HEK293T (cell line): ENCODE measurements around the gene NCBP1.

Source experiments
- CTCF ChIA-PET: fragments of 350-600 bp; formaldehyde crosslinking; extraction: SDS; loops from one replicate; lab custom pipeline; 2021; ENCODE audit warnings: antibody characterized with exemption, inconsistent platforms; lab: Yijun Ruan, JAX
- POLR2A ChIA-PET: fragments of 350-600 bp; formaldehyde crosslinking; extraction: SDS; loops from one replicate; lab custom pipeline; 2020; ENCODE audit warnings: antibody characterized with exemption, inconsistent platforms; lab: Yijun Ruan, JAX
- DNase-seq: peaks from one replicate; pipeline ENCODE4 v3.0.0; 2012; ENCODE audit warnings: mixed read lengths; ENCODE audit errors: extremely low spot score
- ARNT ChIP-seq: fragments of 450-650 bp; IDR thresholded peaks from 2 replicates; pipeline ENCODE4 v1.6.1; 2017; ENCODE audit warnings: mild to moderate bottlenecking
- BHLHE40 ChIP-seq: fragments of 450-650 bp; IDR thresholded peaks from 2 replicates; pipeline ENCODE4 v1.6.1; 2016; ENCODE audit warnings: mild to moderate bottlenecking, moderate library complexity, borderline replicate concordance
- CTBP1 ChIP-seq: fragments of 450-650 bp; IDR thresholded peaks from 2 replicates; pipeline ENCODE4 v1.6.1; 2016; ENCODE audit warnings: borderline replicate concordance
- ELF4 ChIP-seq: fragments of 450-650 bp; IDR thresholded peaks from 2 replicates; pipeline ENCODE4 v1.6.1; 2017; ENCODE audit warnings: antibody characterized with exemption
- FOXA1 ChIP-seq: fragments of 450-650 bp; IDR thresholded peaks from 2 replicates; pipeline ENCODE4 v1.6.1; 2016; ENCODE audit warnings: mild to moderate bottlenecking
- FOXK2 ChIP-seq: fragments of 450-650 bp; IDR thresholded peaks from 2 replicates; pipeline ENCODE4 v1.6.1; 2016; ENCODE audit warnings: mild to moderate bottlenecking
- FOXM1 ChIP-seq: fragments of 450-650 bp; IDR thresholded peaks from 2 replicates; pipeline ENCODE4 v1.6.1; 2017; ENCODE audit warnings: mild to moderate bottlenecking, borderline replicate concordance
- HDGF ChIP-seq: fragments of 450-650 bp; IDR thresholded peaks from 2 replicates; pipeline ENCODE4 v1.6.1; 2017; ENCODE audit warnings: antibody characterized with exemption, borderline replicate concordance
- L3MBTL2 ChIP-seq: fragments of 450-650 bp; conservative IDR thresholded peaks from 2 replicates; pipeline ENCODE4 v1.6.1; 2016; ENCODE audit warnings: mild to moderate bottlenecking
- LEF1 ChIP-seq: fragments of 450-650 bp; IDR thresholded peaks from 2 replicates; pipeline ENCODE4 v1.6.1; 2017; ENCODE audit warnings: mild to moderate bottlenecking, borderline replicate concordance
- NFRKB ChIP-seq: fragments of 450-650 bp; IDR thresholded peaks from 2 replicates; pipeline ENCODE4 v1.6.1; 2016; ENCODE audit warnings: mild to moderate bottlenecking, moderate library complexity
- PKNOX1 ChIP-seq: fragments of 450-650 bp; IDR thresholded peaks from 2 replicates; pipeline ENCODE4 v1.6.1; 2016
- SP1 ChIP-seq: fragments of 450-650 bp; IDR thresholded peaks from 2 replicates; pipeline ENCODE4 v1.6.1; 2017
- SUZ12 ChIP-seq: fragments of 450-650 bp; IDR thresholded peaks from 2 replicates; pipeline ENCODE4 v1.6.1; 2016; ENCODE audit warnings: mild to moderate bottlenecking
- TARDBP ChIP-seq: fragments of 450-650 bp; IDR thresholded peaks from 2 replicates; pipeline ENCODE4 v1.6.1; 2016
- ZNF384 ChIP-seq: fragments of 450-650 bp; IDR thresholded peaks from 2 replicates; pipeline ENCODE4 v1.6.1; 2016

NCBP1 gene

DNA sequence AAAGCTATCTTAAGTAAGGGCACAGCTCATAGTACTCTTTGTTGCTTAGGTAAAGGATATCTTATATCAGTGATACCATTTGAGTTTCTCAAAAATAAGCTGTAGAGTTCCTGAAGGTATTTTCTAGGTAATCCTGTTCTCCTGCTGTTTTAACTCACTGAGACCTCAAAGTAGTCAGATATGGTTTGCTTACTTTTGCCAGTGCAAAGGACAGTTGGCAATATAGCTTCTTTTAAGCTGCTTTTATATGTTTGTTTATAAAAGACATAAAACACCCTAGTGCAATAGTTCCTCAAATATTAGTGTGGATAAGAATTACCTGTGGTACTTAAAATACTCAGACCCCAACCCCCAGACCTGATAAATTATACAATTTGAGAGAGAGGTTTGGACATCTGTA lies 12.1 kb downstream of the NCBP1 start:
- TF ChIP-seq SP1 (no peak), HDGF (no peak), ARNT (no peak), ELF4 (no peak), BHLHE40 (no peak), L3MBTL2 (no peak), ZNF384 (no peak), SUZ12 (no peak), CTBP1 (no peak), PKNOX1 (no peak), FOXA1 (no peak)
- ChIA-PET POLR2A (interaction anchor here (1.9 kb wide), 1 partner anchor 12 kb away, joined by 18 read pairs; the partner anchor contains the start of genes NCBP1 and TSTD2), CTCF (interaction anchor here (0.6 to 0.8 kb wide), 3 partner anchors 256 to 548 kb away, joined by 3 read pairs; no protein-coding TSS in a partner anchor)

GRCh38 chr9:97647996-97648395 lies 14.4 kb downstream of the NCBP1 start:
- TF ChIP-seq SUZ12 = no peak
- no peak for TF ChIP-seq FOXA1
- no peak for TF ChIP-seq HDGF
- no peak for TF ChIP-seq FOXM1
- no peak for TF ChIP-seq PKNOX1
- TF ChIP-seq BHLHE40 = no peak
- TF ChIP-seq SP1 = no peak
- TF ChIP-seq TARDBP = no peak
- no peak for TF ChIP-seq CTBP1
- no peak for TF ChIP-seq LEF1
- TF ChIP-seq ZNF384 = no peak
- no peak for TF ChIP-seq ARNT
- TF ChIP-seq NFRKB = no peak
- no peak for TF ChIP-seq FOXK2
- TF ChIP-seq ELF4 = no peak
- TF ChIP-seq L3MBTL2 = no peak
- DNase-seq = no peak
- POLR2A ChIA-PET = no interaction called here
- CTCF ChIA-PET = no interaction called here

More for the DNA sequence above, 12.1 kb downstream of the NCBP1 start:
- DNase-seq = no peak

DNA sequence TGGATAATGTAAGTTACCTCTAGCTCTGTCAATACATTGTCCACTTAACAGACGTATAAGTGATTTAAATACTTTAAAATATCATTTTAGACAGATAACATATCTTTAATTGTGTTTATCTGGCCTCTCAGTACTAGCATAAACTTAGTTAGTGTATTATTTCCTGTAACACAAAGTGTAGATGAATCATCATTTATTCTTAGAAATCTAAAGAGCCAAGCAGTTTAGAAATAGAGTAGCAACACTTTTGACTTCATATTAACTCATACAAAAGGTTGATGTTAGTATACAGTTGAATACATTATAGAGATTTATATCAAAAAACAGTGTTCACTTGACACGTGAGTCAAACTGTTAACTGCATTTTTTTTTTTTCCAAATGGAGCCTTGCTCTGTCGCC lies 18.0 kb downstream of the NCBP1 start:
- no peak for TF ChIP-seq FOXK2
- TF ChIP-seq NFRKB = no peak
- TF ChIP-seq FOXM1 = no peak
- TF ChIP-seq ELF4 = no peak
- no peak for TF ChIP-seq SUZ12
- TF ChIP-seq HDGF = no peak
- TF ChIP-seq BHLHE40 = no peak
- TF ChIP-seq PKNOX1 = no peak
- TF ChIP-seq ARNT = no peak
- TF ChIP-seq ZNF384 = no peak
- no peak for TF ChIP-seq LEF1
- no peak for TF ChIP-seq FOXA1
- DNase-seq = no peak
- ChIA-PET POLR2A (no interaction called here), CTCF (no interaction called here)

DNA sequence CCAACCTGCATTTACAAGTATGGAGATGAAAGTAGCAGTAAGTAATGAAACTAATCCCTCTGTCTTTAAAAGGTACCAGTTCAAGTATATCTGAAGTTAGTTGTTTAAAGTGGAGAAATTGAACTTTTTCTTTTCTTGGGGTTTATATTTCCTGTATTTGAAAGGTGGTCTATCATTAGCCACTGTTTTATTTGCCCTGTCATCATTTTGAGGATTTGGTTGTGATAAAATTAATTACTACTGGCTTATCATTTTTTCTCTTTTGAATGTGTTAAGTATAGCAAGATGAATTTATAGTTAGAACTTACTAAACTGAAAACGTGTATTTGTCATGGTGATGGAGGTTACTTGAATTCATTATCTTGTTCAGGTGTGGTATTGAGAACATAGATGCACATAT lies 25.1 kb downstream of the NCBP1 start:
- ChIA-PET CTCF (no interaction called here), POLR2A (no interaction called here)
- TF ChIP-seq ELF4 = no peak
- no peak for TF ChIP-seq HDGF
- no peak for TF ChIP-seq ARNT
- TF ChIP-seq LEF1 = no peak
- TF ChIP-seq PKNOX1 = no peak
- TF ChIP-seq NFRKB = no peak
- TF ChIP-seq FOXA1 = no peak
- TF ChIP-seq L3MBTL2 = no peak
- TF ChIP-seq FOXM1 = no peak
- no peak for DNase-seq

DNA sequence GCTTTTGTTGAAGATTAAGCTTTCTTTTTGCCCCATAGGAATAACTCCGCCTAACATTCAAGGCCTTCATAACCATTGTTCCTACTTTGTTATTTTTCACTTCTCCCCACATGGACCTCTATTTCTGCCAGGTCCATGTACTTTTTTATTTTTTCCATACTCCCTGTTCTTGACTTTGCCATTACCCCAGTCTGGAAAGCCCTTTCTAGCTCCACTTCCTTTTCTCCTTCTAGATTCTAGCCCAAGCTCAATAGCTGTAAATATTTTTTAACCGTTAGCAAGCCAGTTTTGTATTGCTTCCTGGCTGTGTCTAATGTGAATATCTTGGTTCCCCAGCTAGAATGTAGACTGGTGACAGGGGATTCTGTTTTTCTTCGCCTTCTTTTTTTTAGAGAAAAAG lies 26.1 kb downstream of the NCBP1 start:
- TF ChIP-seq SP1 = no peak
- TF ChIP-seq HDGF = no peak
- no peak for TF ChIP-seq ARNT
- TF ChIP-seq L3MBTL2 = no peak
- ChIA-PET POLR2A (interaction anchor here (1.0 kb wide), 1 partner anchor 26 kb away, joined by 5 read pairs; the partner anchor contains the start of genes NCBP1 and TSTD2), CTCF (no interaction called here)
- no peak for DNase-seq

- ChIA-PET POLR2A (no interaction called here), CTCF (no interaction called here)
- TF ChIP-seq ELF4 (no peak), FOXA1 (no peak), PKNOX1 (no peak), L3MBTL2 (no peak), ARNT (no peak), FOXK2 (no peak)
- DNase-seq = no peak
Measured at GRCh38 chr9:97660340-97660739, 26.7 kb downstream of the NCBP1 start.
